CD14-positive monocyte (primary cell): Measurements from ENCODE around the gene ZDHHC24. TPM values are rescaled to one million over a fixed set of nuclear protein-coding genes. Genes with fewer than 3 reads are reported as not detected.

Source experiments
- DNase-seq, 3 donors: peaks; one replicate each; pipeline ENCODE4 v3.0.0-alpha.2; 2011 to 2022
- H2AFZ ChIP-seq: 2 replicates; pipeline ENCODE4 v1.6.0; 2012; ENCODE audit warnings: mild to moderate bottlenecking, low read depth, low read length, inconsistent platforms; ENCODE audit not compliant: insufficient read depth, poor library complexity, severe bottlenecking
- H3K27ac ChIP-seq, 2 donors: 1 replicate in 1 of 2; 2 replicates in 1 of 2; pipeline ENCODE4 v1.5.1; 2012 to 2013; ENCODE audit warnings: low read length in 2 of 2, control low read depth in 1 of 2, inconsistent platforms in 1 of 2, low read depth in 1 of 2, mild to moderate bottlenecking in 1 of 2
- H3K27me3 ChIP-seq, 2 donors: one replicate each; pipeline versions ENCODE4 v1.6.0 to v1.6.1; 2011 to 2013; ENCODE audit warnings: low read length in 2 of 2; ENCODE audit not compliant: control insufficient read depth in 2 of 2, insufficient read depth in 2 of 2
- H3K36me3 ChIP-seq, 2 donors: replicated peaks in 1 of 2; 1 replicate in 1 of 2; 2 replicates in 1 of 2; pipeline versions ENCODE4 v1.5.1 to v1.6.1; 2012 to 2013; ENCODE audit warnings: low read length in 2 of 2, control low read depth in 1 of 2, inconsistent platforms in 1 of 2, mild to moderate bottlenecking in 1 of 2; ENCODE audit not compliant: insufficient read depth in 2 of 2, control insufficient read depth in 1 of 2
- H3K4me1 ChIP-seq, 2 donors: 1 replicate in 1 of 2; 2 replicates in 1 of 2; pipeline versions ENCODE4 v1.5.1 to v1.6.1; 2012 to 2013; ENCODE audit warnings: low read length in 2 of 2, control low read depth in 1 of 2, inconsistent platforms in 1 of 2, mild to moderate bottlenecking in 1 of 2, moderate library complexity in 1 of 2; ENCODE audit not compliant: insufficient read depth in 2 of 2, control insufficient read depth in 1 of 2
- H3K4me2 ChIP-seq: replicated peaks from 2 replicates; pipeline ENCODE3; 2012; ENCODE audit warnings: low read length, moderate library complexity, mild to moderate bottlenecking; ENCODE audit not compliant: poor library complexity, severe bottlenecking; ENCODE audit errors: extremely low read depth
- H3K4me3 ChIP-seq, 3 experiments: fragments of 200-600 bp in 1 of 3; sonication (generic) in 1 of 3; replicated peaks in 1 of 3; 1 replicate in 2 of 3; 2 replicates in 1 of 3; pipeline ENCODE4 v1.5.1; 2011 to 2013; ENCODE audit warnings: low read length in 3 of 3, mild to moderate bottlenecking in 3 of 3, control low read depth in 2 of 3, low read depth in 2 of 3, inconsistent platforms in 1 of 3, moderate library complexity in 1 of 3
- H3K79me2 ChIP-seq: 2 replicates; pipeline ENCODE4 v1.6.0; 2012; ENCODE audit warnings: mild to moderate bottlenecking, control low read depth, inconsistent platforms, low read length, moderate library complexity; ENCODE audit not compliant: insufficient read depth
- H3K9ac ChIP-seq: 2 replicates; pipeline ENCODE4 v1.6.0; 2017; ENCODE audit warnings: low read length, mild to moderate bottlenecking; ENCODE audit not compliant: insufficient read depth, poor library complexity, severe bottlenecking
- H3K9me3 ChIP-seq, 2 donors: replicated peaks in 1 of 2; 1 replicate in 1 of 2; 2 replicates in 1 of 2; pipeline versions ENCODE4 v1.5.1 to v1.6.1; 2012 to 2013; ENCODE audit warnings: low read length in 2 of 2, control low read depth in 1 of 2; ENCODE audit not compliant: control insufficient read depth in 1 of 2, insufficient read depth in 1 of 2
- H4K20me1 ChIP-seq: 2 replicates; pipeline ENCODE4 v1.6.0; 2012; ENCODE audit warnings: mild to moderate bottlenecking, low read length, control low read depth, moderate library complexity; ENCODE audit not compliant: insufficient read depth
- H3K27ac Mint-ChIP-seq, 7 donors: one replicate each; pipeline ENCODE4 v1.8.0; 2020; ENCODE audit warnings: mild to moderate bottlenecking in 7 of 7, mixed read lengths in 7 of 7, moderate library complexity in 6 of 7, inconsistent platforms in 2 of 7
- H3K27me3 Mint-ChIP-seq, 3 donors: one replicate each; pipeline ENCODE4 v1.8.0; 2021 to 2022; ENCODE audit warnings: low read depth in 3 of 3, mild to moderate bottlenecking in 3 of 3, mixed read lengths in 3 of 3, moderate library complexity in 3 of 3, inconsistent platforms in 1 of 3
- H3K36me3 Mint-ChIP-seq, 2 donors: one replicate each; pipeline ENCODE4 v1.8.0; 2020; ENCODE audit warnings: mixed read lengths in 2 of 2, inconsistent platforms in 1 of 2, mild to moderate bottlenecking in 1 of 2
- H3K4me1 Mint-ChIP-seq: one replicate; pipeline ENCODE4 v1.8.0; 2020; ENCODE audit warnings: mild to moderate bottlenecking, mixed read lengths
- H3K4me3 Mint-ChIP-seq, 2 donors: one replicate each; pipeline ENCODE4 v1.8.0; 2020; ENCODE audit warnings: mild to moderate bottlenecking in 2 of 2, mixed read lengths in 2 of 2, moderate library complexity in 1 of 2
- H3K9me3 Mint-ChIP-seq, 7 donors: one replicate each; pipeline ENCODE4 v1.8.0; 2020 to 2022; ENCODE audit warnings: mixed read lengths in 7 of 7, mild to moderate bottlenecking in 6 of 7, moderate library complexity in 6 of 7, inconsistent platforms in 2 of 7
- CTCF ChIP-seq: fragments of 200-600 bp; IDR thresholded peaks from one replicate; pipeline ENCODE4 v1.8.0; 2022; ENCODE audit warnings: antibody characterized with exemption, mild to moderate bottlenecking
- WGBS: methylation state at CpG from one replicate; pipeline ENCODE4 v1.1.5; 2013; ENCODE audit warnings: missing lambda C conversion rate; ENCODE audit not compliant: insufficient coverage; 5-methylcytosine and 5-hydroxymethylcytosine counted together
- intact Hi-C, 2 donors: fragments of 100-400 bp; cut with micrococcal nuclease; formaldehyde crosslinking; loops; one replicate each; pipeline versions ENCODE4 v1.15.0 to v1.15.1; 2023
- polyA plus RNA-seq, 3 donors: library from polyadenylated mRNA; depleted of rRNA in 1 of 3; unstranded in 2 of 3; stranded (reverse) in 1 of 3; fragments of 300-500 nt in 2 of 3; fragments of >200 nt in 1 of 3; fragmentation: Illumina TruSeq in 2 of 3; gene quantifications; 1 replicate in 2 of 3; 2 replicates in 1 of 3; pipeline ENCODE4 v1.2.3, GENCODE V29; 2012 to 2021

Gene ZDHHC24
- polyA plus RNA-seq, 3 donors = 10.9 to 14.0 (median 11.9) TPM

GRCh38 chr11:66510271-66510989, 35.4 kb downstream of the ZDHHC24 start, which contains the start of gene BBS1:
Gene BBS1, plus strand, starts transcription at chr11:66510635. Its CDS starts 25 bp downstream, at chr11:66510660.
- no peaks in the 10 kb centered on the region for H3K9me3 ChIP-seq
- H3K4me1 ChIP-seq = peaks cover 11 to 22% of the 10 kb centered on the region in 2 donors
- H3K36me3 ChIP-seq = peaks cover 2 to 4% of the 10 kb centered on the region in 2 donors
- no peaks in the 10 kb centered on the region for H3K27me3 ChIP-seq
- H3K27ac Mint-ChIP-seq = peak within 1 kb of the TSS; percentile 71 to 88 (median 76)
- peak within 1 kb of the TSS; percentile 96 for H2AFZ ChIP-seq
- no peaks in the 10 kb centered on the region for H3K79me2 ChIP-seq
- TF ChIP-seq CTCF = no peak
- H3K27ac ChIP-seq = peak within 1 kb of the TSS in 1 of 2 donors; percentile 61
- H3K9me3 Mint-ChIP-seq = no peaks in the 10 kb centered on the region
- DNase-seq = peak; percentile 71 to 72 (median 72)
- peak within 1 kb of the TSS; percentile 92 for H3K4me2 ChIP-seq
- H3K4me3 Mint-ChIP-seq = peak within 1 kb of the TSS; percentile 86 to 94
- WGBS = 2% methylated on average over 31 of the region's 31 CpGs
- peaks cover 16% of the 10 kb centered on the region for H3K4me1 Mint-ChIP-seq
- H3K36me3 Mint-ChIP-seq = peaks cover 16 to 32% of the 10 kb centered on the region in 2 donors
- H3K4me3 ChIP-seq = peak within 1 kb of the TSS; percentile 64 to 94 (median 79)
- intact Hi-C loops = no loop called here
- no peaks in the 10 kb centered on the region for H4K20me1 ChIP-seq
- peaks cover 0 to 2% (median 0%) of the 10 kb centered on the region in 3 donors for H3K27me3 Mint-ChIP-seq
- H3K9ac ChIP-seq = no peak within 1 kb of the TSS

DNA sequence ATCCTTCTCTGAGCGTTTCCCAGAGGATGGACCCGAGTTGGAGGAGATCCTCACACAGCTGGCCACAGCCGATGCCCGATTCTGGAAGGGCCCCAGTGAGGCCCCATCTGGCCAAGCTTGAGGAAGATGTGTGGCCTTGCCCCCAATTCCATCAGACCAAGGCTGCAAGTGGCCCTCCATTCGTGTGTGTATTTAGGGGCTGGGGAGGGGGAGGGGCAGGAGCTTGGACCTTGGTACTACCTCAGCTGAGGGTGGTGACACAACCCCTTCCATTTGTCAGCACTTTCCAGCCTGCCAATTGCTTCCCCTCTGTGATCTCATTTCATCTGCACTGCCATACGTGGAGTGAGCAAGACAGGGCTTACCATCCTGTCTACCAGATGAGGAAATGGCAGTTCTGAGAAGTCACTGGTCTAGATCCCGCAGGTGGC, 36.7 kb downstream of the ZDHHC24 start:
- H3K9me3 ChIP-seq = no peaks in the 10 kb centered on the region
- no peaks in the 10 kb centered on the region for H3K79me2 ChIP-seq
- H3K36me3 Mint-ChIP-seq = peaks cover 23 to 36% of the 10 kb centered on the region in 2 donors
- H3K4me1 Mint-ChIP-seq = peaks cover 16% of the 10 kb centered on the region
- H3K27ac ChIP-seq = peak overlapping the region in 1 of 2 donors; percentile 60
- H3K27me3 ChIP-seq = no peaks in the 10 kb centered on the region
- peak; percentile 29 to 39 (median 33) for DNase-seq
- H2AFZ ChIP-seq = peak overlapping the region; percentile 23
- H3K27ac Mint-ChIP-seq = peak overlapping the region; percentile 58 to 85 (median 76)
- H3K9ac ChIP-seq = no peak overlapping the region
- no peak overlapping the region for H3K4me3 ChIP-seq
- no peaks in the 10 kb centered on the region for H4K20me1 ChIP-seq
- no peaks in the 10 kb centered on the region for H3K9me3 Mint-ChIP-seq
- 86% methylated on average over 5 of the region's 7 CpGs for WGBS
- no peak overlapping the region for H3K4me2 ChIP-seq
- H3K36me3 ChIP-seq = peaks cover 8 to 15% of the 10 kb centered on the region in 2 donors
- H3K4me1 ChIP-seq = peaks cover 11 to 22% of the 10 kb centered on the region in 2 donors
- TF ChIP-seq CTCF = no peak
- no peaks in the 10 kb centered on the region for H3K27me3 Mint-ChIP-seq
- H3K4me3 Mint-ChIP-seq = no peak overlapping the region
- intact Hi-C loops = no loop called here
